Stimulated activated CD4-positive, alpha-beta T cell treated with anti-CD3 and anti-CD28 coated beads, Interleukin-1b, Interleukin-23, amount 100 ng/mL, for 4 hours (primary cell): ENCODE results near the gene SGO1.

Source experiments
- DNase-seq, 2 donors: peaks; one replicate each; pipeline ENCODE4 v3.0.0-alpha.2; 2020; ENCODE audit warnings: low read depth in 2 of 2

Gene SGO1

GRCh38 chr3:20154928-20155327 lies 31.1 kb downstream of the SGO1 start:
- DNase-seq = no peak

- DNase-seq = no peak
Measured at GRCh38 chr3:20154078-20154477, 31.9 kb downstream of the SGO1 start.

GRCh38 chr3:20148466-20148865 lies 37.5 kb downstream of the SGO1 start:
- no peak for DNase-seq

- DNase-seq = no peak
Measured at GRCh38 chr3:20147361-20147760, 38.6 kb downstream of the SGO1 start.

GRCh38 chr3:20146301-20146700 lies 39.7 kb downstream of the SGO1 start:
- no peak for DNase-seq

- no peak for DNase-seq
Measured at GRCh38 chr3:20145874-20146273, 40.1 kb downstream of the SGO1 start.

GRCh38 chr3:20143519-20143918 lies 42.5 kb downstream of the SGO1 start:
- no peak for DNase-seq

- DNase-seq = no peak
Measured at GRCh38 chr3:20142517-20142916, 43.5 kb downstream of the SGO1 start.

GRCh38 chr3:20141851-20142250 lies 44.2 kb downstream of the SGO1 start:
- DNase-seq = no peak

GRCh38 chr3:20141316-20141715 lies 44.7 kb downstream of the SGO1 start:
- DNase-seq = no peak

- no peak for DNase-seq
Measured at GRCh38 chr3:20140881-20141280, 45.1 kb downstream of the SGO1 start.

GRCh38 chr3:20137647-20138046 lies 48.4 kb downstream of the SGO1 start:
- no peak for DNase-seq

GRCh38 chr3:20136231-20136630 lies 49.8 kb downstream of the SGO1 start:
- DNase-seq = no peak

GRCh38 chr3:20130106-20130505 lies 55.9 kb downstream of the SGO1 start:
- DNase-seq = no peak

GRCh38 chr3:20128358-20128757 lies 57.6 kb downstream of the SGO1 start:
- no peak for DNase-seq

GRCh38 chr3:20125897-20126296 lies 60.1 kb downstream of the SGO1 start:
- no peak for DNase-seq

- no peak for DNase-seq
Measured at GRCh38 chr3:20125289-20125688, 60.7 kb downstream of the SGO1 start.

- no peak for DNase-seq
Measured at GRCh38 chr3:20123131-20123652, 62.8 kb downstream of the SGO1 start.

- no peak for DNase-seq
Measured at GRCh38 chr3:20121088-20121487, 64.9 kb downstream of the SGO1 start.
